Stimulated activated memory B cell treated with anti-CD40 and anti-IgM and Interleukin-4, amounts not matched to agents 10 μg/mL and 1 μg/mL and 100 μg/mL, for 72 hours (primary cell): ENCODE measurements around the gene ARAF.

ENCODE experiments used
- ATAC-seq: fragments of 150-1000 bp; cut with Tn5 transposase; 2 replicates; pipeline ENCODE4 v1.10.0; 2021
- H3K27ac Mint-ChIP-seq: one replicate; pipeline ENCODE4 v1.8.0; 2022; ENCODE audit warnings: mild to moderate bottlenecking, mixed read lengths
- H3K27me3 Mint-ChIP-seq: one replicate; pipeline ENCODE4 v1.8.0; 2022; ENCODE audit warnings: mixed read lengths
- H3K36me3 Mint-ChIP-seq: one replicate; pipeline ENCODE4 v1.8.0; 2022; ENCODE audit warnings: mixed read lengths
- H3K4me1 Mint-ChIP-seq: one replicate; pipeline ENCODE4 v1.8.0; 2022; ENCODE audit warnings: mixed read lengths
- H3K4me3 Mint-ChIP-seq: one replicate; pipeline ENCODE4 v1.8.0; 2022; ENCODE audit warnings: mild to moderate bottlenecking, moderate library complexity, mixed read lengths
- H3K9me3 Mint-ChIP-seq: one replicate; pipeline ENCODE4 v1.8.0; 2022; ENCODE audit warnings: mixed read lengths

ARAF gene

DNA sequence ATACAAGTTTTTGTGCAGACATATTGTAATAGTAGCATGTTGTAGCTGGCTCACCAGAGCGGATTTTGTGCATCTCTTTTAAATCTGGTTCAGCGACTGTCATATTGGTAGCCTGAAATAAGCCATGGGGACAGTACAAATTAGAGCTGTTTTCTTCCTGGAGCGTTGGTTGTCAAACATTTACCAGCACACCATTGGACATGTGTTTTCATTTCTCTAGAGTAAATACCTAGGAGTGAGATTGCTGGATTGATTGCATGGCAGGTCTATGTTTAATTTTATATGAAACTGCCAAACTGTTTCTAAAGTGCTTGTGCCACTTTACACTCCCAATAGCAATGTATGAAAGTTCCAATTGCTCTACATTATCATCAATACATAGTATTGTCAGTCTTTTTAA, 2.6 kb upstream of the ARAF start:
- peaks cover 29% of the 10 kb centered on the region for H3K4me1 Mint-ChIP-seq
- H3K27ac Mint-ChIP-seq, result no peak overlapping the region
- H3K4me3 Mint-ChIP-seq, result no peak overlapping the region
- H3K36me3 Mint-ChIP-seq, result peaks cover 3% of the 10 kb centered on the region
- no peak for ATAC-seq
- H3K9me3 Mint-ChIP-seq, result no peaks in the 10 kb centered on the region
- H3K27me3 Mint-ChIP-seq, result no peaks in the 10 kb centered on the region

GRCh38 chrX:47560179-47560933, 649 bp upstream of the ARAF start:
- Mint-ChIP-seq H3K36me3 (peaks cover 14% of the 10 kb centered on the region), H3K9me3 (no peaks in the 10 kb centered on the region), H3K27me3 (no peaks in the 10 kb centered on the region), H3K4me3 (peak overlapping the region; percentile 85), H3K27ac (peak overlapping the region; percentile 100), H3K4me1 (peaks cover 40% of the 10 kb centered on the region)
- ATAC-seq, result no peak

GRCh38 chrX:47561659-47562151, 700 bp downstream of the ARAF start:
- peak overlapping the region; percentile 85 for H3K4me3 Mint-ChIP-seq
- peak overlapping the region; percentile 100 for H3K27ac Mint-ChIP-seq
- H3K27me3 Mint-ChIP-seq, result no peaks in the 10 kb centered on the region
- peaks cover 23% of the 10 kb centered on the region for H3K36me3 Mint-ChIP-seq
- H3K4me1 Mint-ChIP-seq, result peaks cover 37% of the 10 kb centered on the region
- H3K9me3 Mint-ChIP-seq, result no peaks in the 10 kb centered on the region
- no peak for ATAC-seq

GRCh38 chrX:47562615-47563243, 1.7 kb downstream of the ARAF start:
- ATAC-seq, result no peak
- Mint-ChIP-seq H3K4me1 (peaks cover 42% of the 10 kb centered on the region), H3K27me3 (no peaks in the 10 kb centered on the region), H3K4me3 (peak overlapping the region; percentile 85), H3K9me3 (no peaks in the 10 kb centered on the region), H3K36me3 (peaks cover 32% of the 10 kb centered on the region), H3K27ac (peak overlapping the region; percentile 100)

GRCh38 chrX:47563801-47564315, 2.9 kb downstream of the ARAF start:
- peaks cover 35% of the 10 kb centered on the region for H3K36me3 Mint-ChIP-seq
- no peaks in the 10 kb centered on the region for H3K9me3 Mint-ChIP-seq
- H3K4me1 Mint-ChIP-seq, result peaks cover 42% of the 10 kb centered on the region
- H3K27ac Mint-ChIP-seq, result peak overlapping the region; percentile 54
- no peak for ATAC-seq
- H3K27me3 Mint-ChIP-seq, result no peaks in the 10 kb centered on the region
- H3K4me3 Mint-ChIP-seq, result peak overlapping the region; percentile 54

DNA sequence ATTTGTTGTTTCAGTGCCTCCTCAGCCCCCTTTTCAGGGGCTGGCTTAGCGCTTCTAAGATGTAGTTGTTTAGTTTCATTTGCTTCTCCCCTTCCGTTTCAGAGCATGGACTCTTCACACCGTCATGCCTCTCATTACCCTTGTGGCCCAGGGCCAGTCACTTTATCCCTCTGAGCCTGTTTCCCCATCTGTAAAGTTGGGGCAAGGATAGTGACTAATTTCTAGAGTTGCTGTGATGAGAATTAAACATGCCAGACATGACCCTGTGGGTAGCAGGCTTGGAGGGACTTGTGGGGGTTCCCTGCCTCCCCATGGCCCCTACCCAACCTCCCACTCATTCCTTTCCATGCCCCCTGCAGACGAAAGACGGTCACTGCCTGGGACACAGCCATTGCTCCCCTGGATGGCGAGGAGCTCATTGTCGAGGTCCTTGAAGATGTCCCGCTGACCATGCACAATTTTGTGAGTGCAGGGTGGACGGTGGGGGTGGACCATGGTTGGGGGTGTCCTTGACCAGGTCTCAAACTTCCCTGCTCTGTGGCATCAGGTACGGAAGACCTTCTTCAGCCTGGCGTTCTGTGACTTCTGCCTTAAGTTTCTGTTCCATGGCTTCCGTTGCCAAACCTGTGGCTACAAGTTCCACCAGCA, 3.6 kb downstream of the ARAF start:
- peak overlapping the region; percentile 54 for H3K27ac Mint-ChIP-seq
- H3K9me3 Mint-ChIP-seq, result no peaks in the 10 kb centered on the region
- H3K27me3 Mint-ChIP-seq, result no peaks in the 10 kb centered on the region
- peak overlapping the region; percentile 54 for H3K4me3 Mint-ChIP-seq
- H3K4me1 Mint-ChIP-seq, result peaks cover 42% of the 10 kb centered on the region
- H3K36me3 Mint-ChIP-seq, result peaks cover 42% of the 10 kb centered on the region
- no peak for ATAC-seq

GRCh38 chrX:47566841-47567240, 5.8 kb downstream of the ARAF start:
- peaks cover 65% of the 10 kb centered on the region for H3K36me3 Mint-ChIP-seq
- no peaks in the 10 kb centered on the region for H3K9me3 Mint-ChIP-seq
- H3K27ac Mint-ChIP-seq, result no peak overlapping the region
- ATAC-seq, result no peak
- H3K4me1 Mint-ChIP-seq, result peaks cover 36% of the 10 kb centered on the region
- peaks cover 3% of the 10 kb centered on the region for H3K27me3 Mint-ChIP-seq
- H3K4me3 Mint-ChIP-seq, result peak overlapping the region; percentile 26

- Mint-ChIP-seq H3K9me3 (no peaks in the 10 kb centered on the region), H3K27me3 (peaks cover 22% of the 10 kb centered on the region), H3K36me3 (peaks cover 73% of the 10 kb centered on the region), H3K27ac (no peak overlapping the region), H3K4me3 (no peak overlapping the region), H3K4me1 (peaks cover 41% of the 10 kb centered on the region)
- no peak for ATAC-seq
Observed at GRCh38 chrX:47568656-47569295, 7.8 kb downstream of the ARAF start.

DNA sequence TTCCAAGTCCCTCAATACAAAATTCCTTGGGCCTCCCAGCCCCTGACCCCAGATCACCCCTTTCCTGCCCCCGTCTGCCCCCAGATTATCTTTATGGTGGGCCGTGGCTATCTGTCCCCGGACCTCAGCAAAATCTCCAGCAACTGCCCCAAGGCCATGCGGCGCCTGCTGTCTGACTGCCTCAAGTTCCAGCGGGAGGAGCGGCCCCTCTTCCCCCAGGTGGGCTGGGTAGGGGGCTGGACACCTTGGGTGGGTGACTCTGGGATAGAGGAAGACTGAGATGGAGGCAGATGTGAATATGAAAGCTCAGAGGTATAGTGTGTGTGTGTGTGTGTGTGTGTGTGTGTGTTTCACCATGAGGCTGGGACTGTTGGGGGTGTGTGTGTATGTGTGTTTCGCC, 9.8 kb downstream of the ARAF start:
- no peak for ATAC-seq
- H3K9me3 Mint-ChIP-seq, result no peaks in the 10 kb centered on the region
- H3K27ac Mint-ChIP-seq, result no peak overlapping the region
- peaks cover 33% of the 10 kb centered on the region for H3K4me1 Mint-ChIP-seq
- peaks cover 64% of the 10 kb centered on the region for H3K36me3 Mint-ChIP-seq
- peaks cover 26% of the 10 kb centered on the region for H3K27me3 Mint-ChIP-seq
- H3K4me3 Mint-ChIP-seq, result no peak overlapping the region

DNA sequence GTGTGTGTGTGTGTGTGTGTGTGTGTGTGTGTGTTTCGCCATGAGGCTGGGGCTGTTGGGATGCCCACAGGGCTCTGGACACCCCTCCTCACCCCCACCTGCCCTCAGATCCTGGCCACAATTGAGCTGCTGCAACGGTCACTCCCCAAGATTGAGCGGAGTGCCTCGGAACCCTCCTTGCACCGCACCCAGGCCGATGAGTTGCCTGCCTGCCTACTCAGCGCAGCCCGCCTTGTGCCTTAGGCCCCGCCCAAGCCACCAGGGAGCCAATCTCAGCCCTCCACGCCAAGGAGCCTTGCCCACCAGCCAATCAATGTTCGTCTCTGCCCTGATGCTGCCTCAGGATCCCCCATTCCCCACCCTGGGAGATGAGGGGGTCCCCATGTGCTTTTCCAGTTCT, 10.2 kb downstream of the ARAF start:
- Mint-ChIP-seq H3K4me3 (no peak overlapping the region), H3K27ac (no peak overlapping the region), H3K36me3 (peaks cover 61% of the 10 kb centered on the region), H3K9me3 (no peaks in the 10 kb centered on the region), H3K27me3 (peaks cover 28% of the 10 kb centered on the region), H3K4me1 (peaks cover 31% of the 10 kb centered on the region)
- no peak for ATAC-seq

DNA sequence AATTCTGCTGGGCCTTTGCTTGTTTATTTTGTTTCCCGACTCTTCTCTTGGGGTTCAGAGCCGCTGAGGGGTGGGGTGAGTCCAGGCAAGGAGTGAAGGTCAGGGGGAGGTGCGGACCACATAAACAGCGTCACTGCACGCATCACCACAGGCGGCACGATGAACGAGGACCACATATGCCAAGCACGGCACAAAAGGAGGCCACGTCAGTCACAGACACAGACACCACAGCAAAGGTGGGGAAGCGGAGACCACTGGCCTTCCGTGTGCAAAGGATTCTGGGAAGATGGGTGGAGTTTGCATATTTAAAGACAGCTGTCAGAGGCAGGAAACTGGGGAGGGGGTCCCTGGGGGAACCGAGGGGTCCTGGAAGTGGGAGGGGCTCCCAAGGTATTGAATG, 10.9 kb downstream of the ARAF start:
- no peak for ATAC-seq
- H3K27ac Mint-ChIP-seq, result no peak overlapping the region
- H3K27me3 Mint-ChIP-seq, result peaks cover 35% of the 10 kb centered on the region
- peaks cover 54% of the 10 kb centered on the region for H3K36me3 Mint-ChIP-seq
- no peak overlapping the region for H3K4me3 Mint-ChIP-seq
- peaks cover 24% of the 10 kb centered on the region for H3K4me1 Mint-ChIP-seq
- no peaks in the 10 kb centered on the region for H3K9me3 Mint-ChIP-seq

- no peak overlapping the region for H3K4me3 Mint-ChIP-seq
- peaks cover 42% of the 10 kb centered on the region for H3K27me3 Mint-ChIP-seq
- H3K9me3 Mint-ChIP-seq, result no peaks in the 10 kb centered on the region
- H3K27ac Mint-ChIP-seq, result no peak overlapping the region
- ATAC-seq, result no peak
- H3K36me3 Mint-ChIP-seq, result peaks cover 46% of the 10 kb centered on the region
- H3K4me1 Mint-ChIP-seq, result peaks cover 22% of the 10 kb centered on the region
Observed at GRCh38 chrX:47572773-47573340, 11.9 kb downstream of the ARAF start.

- peaks cover 46% of the 10 kb centered on the region for H3K36me3 Mint-ChIP-seq
- H3K4me3 Mint-ChIP-seq, result no peak overlapping the region
- H3K27ac Mint-ChIP-seq, result no peak overlapping the region
- H3K9me3 Mint-ChIP-seq, result no peaks in the 10 kb centered on the region
- H3K4me1 Mint-ChIP-seq, result peaks cover 28% of the 10 kb centered on the region
- ATAC-seq, result no peak
- peaks cover 49% of the 10 kb centered on the region for H3K27me3 Mint-ChIP-seq
Observed at GRCh38 chrX:47573341-47574075, 12.5 kb downstream of the ARAF start.

DNA sequence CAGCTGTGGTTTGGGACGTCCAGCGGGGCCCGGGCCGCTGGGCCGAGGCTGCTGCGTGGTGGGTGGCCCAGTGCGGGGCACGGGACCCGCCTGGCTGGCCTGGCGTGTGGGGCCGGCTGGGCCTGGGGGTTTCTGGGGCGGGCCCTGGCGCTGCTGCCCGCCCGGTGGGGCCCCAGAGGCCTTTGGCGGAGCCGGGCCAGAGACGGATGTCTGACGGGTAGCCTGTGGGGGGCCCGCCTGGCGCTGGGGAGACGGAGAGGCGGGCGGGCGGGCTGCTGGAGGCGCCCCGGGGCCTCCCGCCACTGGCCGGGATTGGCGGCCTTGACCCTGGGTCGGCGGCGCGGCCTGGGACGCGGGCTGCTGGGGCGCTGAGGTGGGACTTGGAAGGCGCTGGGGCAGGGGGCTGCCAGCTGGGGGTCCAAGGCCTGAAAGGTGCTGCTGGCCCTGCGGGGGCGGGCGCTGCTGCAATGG, 13.1 kb downstream of the ARAF start:
- Mint-ChIP-seq H3K27me3 (peaks cover 50% of the 10 kb centered on the region), H3K9me3 (no peaks in the 10 kb centered on the region), H3K4me1 (peaks cover 29% of the 10 kb centered on the region), H3K27ac (no peak overlapping the region), H3K36me3 (peaks cover 41% of the 10 kb centered on the region), H3K4me3 (no peak overlapping the region)
- ATAC-seq, result no peak
